Measurements from ENCODE around the gene DALRD3. TPM values are rescaled to one million over a fixed set of nuclear protein-coding genes. Genes with fewer than 3 reads are reported as not detected.

DALRD3 gene
- total and polyA plus RNA-seq, 4 donors: 7.9 to 10.6 (median 9.3) TPM

- Histone ChIP-seq H3K9ac (ENCODE audit: low read depth in 1 of 2, low read length in 2 of 2) (no peak overlapping the region), H3K27me3 (ENCODE audit: control insufficient read depth in 4 of 4, insufficient read depth in 4 of 4, low read length in 3 of 4) (no peaks in the 10 kb centered on the region), H3K27ac (ENCODE audit: low read depth in 1 of 2, low read length in 2 of 2) (no peak overlapping the region), H3K4me1 (ENCODE audit: control insufficient read depth in 4 of 4, insufficient read depth in 4 of 4, low read length in 3 of 4) (peaks cover 2 to 19% (median 12%) of the 10 kb centered on the region in 4 donors), H3K36me3 (ENCODE audit: control insufficient read depth in 4 of 4, insufficient read depth in 3 of 4, low read depth in 1 of 4, low read length in 3 of 4) (peaks cover 10 to 43% (median 15%) of the 10 kb centered on the region in 4 donors), H3K9me3 (ENCODE audit: control insufficient read depth in 4 of 4, low read length in 3 of 4) (no peaks in the 10 kb centered on the region), H3K4me3 (ENCODE audit: low read depth in 1 of 3, low read length in 3 of 3) (no peak overlapping the region)
- WGBS: 87% methylated on average over 24 of the region's 24 CpGs
- no peak for TF ChIP-seq TAF1 (conservative IDR thresholded peaks at IDR 0.05)
- peak; percentile 71 to 85 for TF ChIP-seq RAD21 (IDR thresholded peaks at IDR 0.05)
- no peak for TF ChIP-seq JUND (IDR thresholded peaks at IDR 0.05)
- TF ChIP-seq HNF4A (conservative IDR thresholded peaks at IDR 0.05): no peak
- no peak for TF ChIP-seq REST (IDR thresholded peaks at IDR 0.05)
- TF ChIP-seq CTCF (IDR thresholded peaks at IDR 0.05; ENCODE audit: low read depth, low read length, missing input control): peak; percentile 62
- no peak for TF ChIP-seq RXRA (IDR thresholded peaks at IDR 0.05)
- peak; percentile 72 for DNase-seq (ENCODE audit: low spot score)
Measured at GRCh38 chr3:49013738-49014660, 4.4 kb downstream of the DALRD3 start.

GRCh38 chr3:49013113-49013737, 5.2 kb downstream of the DALRD3 start:
- H3K27me3 ChIP-seq (ENCODE audit: control insufficient read depth in 4 of 4, insufficient read depth in 4 of 4, low read length in 3 of 4): no peaks in the 10 kb centered on the region
- H3K4me1 ChIP-seq (ENCODE audit: control insufficient read depth in 4 of 4, insufficient read depth in 4 of 4, low read length in 3 of 4): peaks cover 2 to 17% (median 12%) of the 10 kb centered on the region in 4 donors
- H3K4me3 ChIP-seq (ENCODE audit: low read depth in 1 of 3, low read length in 3 of 3): no peak overlapping the region
- H3K27ac ChIP-seq (ENCODE audit: low read depth in 1 of 2, low read length in 2 of 2): no peak overlapping the region
- peaks cover 10 to 43% (median 15%) of the 10 kb centered on the region in 4 donors for H3K36me3 ChIP-seq (ENCODE audit: control insufficient read depth in 4 of 4, insufficient read depth in 3 of 4, low read depth in 1 of 4, low read length in 3 of 4)
- DNase-seq (ENCODE audit: low spot score): no peak
- WGBS: 90% methylated on average over 19 of the region's 19 CpGs
- TF ChIP-seq GABPA (IDR thresholded peaks at IDR 0.05 in 1 of 2, conservative IDR thresholded peaks at IDR 0.05 in 1 of 2) (no peak), RXRA (IDR thresholded peaks at IDR 0.05) (no peak), REST (IDR thresholded peaks at IDR 0.05) (no peak), TAF1 (conservative IDR thresholded peaks at IDR 0.05) (no peak), HNF4A (conservative IDR thresholded peaks at IDR 0.05) (no peak), FOXA1 (IDR thresholded peaks at IDR 0.05) (no peak)
- no peak overlapping the region for H3K9ac ChIP-seq (ENCODE audit: low read depth in 1 of 2, low read length in 2 of 2)
- H3K9me3 ChIP-seq (ENCODE audit: control insufficient read depth in 4 of 4, low read length in 3 of 4): no peaks in the 10 kb centered on the region

All from liver (tissue), 9 donors.